Activated CD4-positive, alpha-beta T cell treated with anti-CD3 and anti-CD28 coated beads, Interleukin-2, amount 50 U/mL, for 24 hours (primary cell): ENCODE measurements around the gene TARBP1.

Source experiments
- DNase-seq, 2 donors: peaks; one replicate each; pipeline ENCODE4 v3.0.0-alpha.2; 2020; ENCODE audit warnings: low read depth in 1 of 2, low spot score in 1 of 2

The TARBP1 gene

GRCh38 chr1:234356615-234357269 lies 122.2 kb downstream of the TARBP1 start:
- DNase-seq: peak; percentile 28 to 38

GRCh38 chr1:234355782-234356510 lies 123.0 kb downstream of the TARBP1 start:
- DNase-seq: no peak

GRCh38 chr1:234348964-234349363 lies 130.0 kb downstream of the TARBP1 start:
- DNase-seq: no peak

GRCh38 chr1:234345237-234345636 lies 133.7 kb downstream of the TARBP1 start:
- no peak for DNase-seq

GRCh38 chr1:234342774-234343173 lies 136.2 kb downstream of the TARBP1 start:
- no peak for DNase-seq
